Measurements from ENCODE around the gene CENPK.
"Not testable (repeated sequence)": the region's sequence is repeated elsewhere in the genome, so short reads cannot be mapped to it uniquely, and the experiment has no call there.

CENPK gene

DNA sequence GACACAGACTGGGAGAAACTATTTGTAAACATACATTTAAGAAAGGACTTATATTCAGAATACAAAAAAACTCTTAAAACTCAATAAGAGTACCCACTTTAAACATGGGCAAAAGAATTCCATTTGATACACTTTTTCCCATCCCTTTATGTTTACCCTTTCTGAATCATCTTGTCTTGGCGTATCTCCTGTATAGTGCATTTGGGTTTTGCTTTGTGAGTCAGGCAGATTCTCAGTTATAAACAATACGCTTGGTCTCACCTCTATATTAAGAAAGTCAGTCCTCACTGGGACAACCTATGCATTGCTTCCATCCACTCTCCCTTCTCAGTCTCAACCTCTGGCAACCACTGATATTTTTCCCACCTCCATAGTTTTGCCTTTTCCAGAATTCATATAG, 54.0 kb downstream of the CENPK start:
- no peak for DNase-seq (ENCODE audit: low spot score)
- TF ChIP-seq, protein P1, sequence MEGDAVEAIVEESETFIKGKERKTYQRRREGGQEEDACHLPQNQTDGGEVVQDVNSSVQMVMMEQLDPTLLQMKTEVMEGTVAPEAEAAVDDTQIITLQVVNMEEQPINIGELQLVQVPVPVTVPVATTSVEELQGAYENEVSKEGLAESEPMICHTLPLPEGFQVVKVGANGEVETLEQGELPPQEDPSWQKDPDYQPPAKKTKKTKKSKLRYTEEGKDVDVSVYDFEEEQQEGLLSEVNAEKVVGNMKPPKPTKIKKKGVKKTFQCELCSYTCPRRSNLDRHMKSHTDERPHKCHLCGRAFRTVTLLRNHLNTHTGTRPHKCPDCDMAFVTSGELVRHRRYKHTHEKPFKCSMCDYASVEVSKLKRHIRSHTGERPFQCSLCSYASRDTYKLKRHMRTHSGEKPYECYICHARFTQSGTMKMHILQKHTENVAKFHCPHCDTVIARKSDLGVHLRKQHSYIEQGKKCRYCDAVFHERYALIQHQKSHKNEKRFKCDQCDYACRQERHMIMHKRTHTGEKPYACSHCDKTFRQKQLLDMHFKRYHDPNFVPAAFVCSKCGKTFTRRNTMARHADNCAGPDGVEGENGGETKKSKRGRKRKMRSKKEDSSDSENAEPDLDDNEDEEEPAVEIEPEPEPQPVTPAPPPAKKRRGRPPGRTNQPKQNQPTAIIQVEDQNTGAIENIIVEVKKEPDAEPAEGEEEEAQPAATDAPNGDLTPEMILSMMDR (IDR thresholded peaks at IDR 0.05; ENCODE audit: extremely low read depth, missing control alignments) = no peak

DNA sequence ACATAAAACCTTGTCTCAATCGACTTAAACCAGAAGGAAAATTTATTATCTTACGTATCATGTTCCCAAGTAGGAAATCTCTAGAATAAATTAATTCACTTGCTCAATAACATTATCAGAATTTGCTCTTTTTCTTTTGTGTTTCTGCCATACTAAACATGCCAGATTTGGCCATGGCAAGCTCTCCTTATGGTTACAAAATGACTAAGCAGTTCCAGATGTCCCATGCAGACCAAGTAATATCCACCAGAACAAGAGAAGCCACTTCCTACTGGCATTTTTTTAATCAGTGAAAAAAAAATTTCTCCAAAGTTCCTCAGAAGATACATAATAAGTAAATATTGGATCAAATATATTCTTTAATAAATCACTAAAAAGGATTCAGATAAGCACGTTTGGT, 56.0 kb downstream of the CENPK start:
- DNase-seq (ENCODE audit: low spot score) = no peak
- TF ChIP-seq, protein P1 (IDR thresholded peaks at IDR 0.05; ENCODE audit: extremely low read depth, missing control alignments) = no peak

DNA sequence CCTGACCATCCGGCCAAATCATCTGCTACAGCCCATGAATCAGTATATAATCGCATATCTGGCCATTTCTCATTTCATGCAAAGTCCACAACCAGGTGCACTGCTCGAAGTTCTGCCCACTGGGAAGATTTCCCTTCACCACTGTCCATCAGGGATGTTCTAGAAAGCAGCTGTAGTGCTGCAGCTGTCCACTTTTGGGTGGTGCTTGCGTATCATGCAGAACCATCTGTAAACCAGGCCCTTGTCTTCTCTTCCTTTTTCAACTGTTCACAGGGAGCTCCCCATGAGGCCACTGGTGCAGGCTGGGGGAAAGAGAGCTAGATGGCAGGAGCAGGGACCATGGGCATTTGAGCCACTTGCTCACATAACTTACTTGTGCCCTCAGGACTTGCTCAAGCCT, 73.8 kb downstream of the CENPK start:
- TF ChIP-seq, protein P1 (IDR thresholded peaks at IDR 0.05; ENCODE audit: extremely low read depth, missing control alignments) = no peak

DNA sequence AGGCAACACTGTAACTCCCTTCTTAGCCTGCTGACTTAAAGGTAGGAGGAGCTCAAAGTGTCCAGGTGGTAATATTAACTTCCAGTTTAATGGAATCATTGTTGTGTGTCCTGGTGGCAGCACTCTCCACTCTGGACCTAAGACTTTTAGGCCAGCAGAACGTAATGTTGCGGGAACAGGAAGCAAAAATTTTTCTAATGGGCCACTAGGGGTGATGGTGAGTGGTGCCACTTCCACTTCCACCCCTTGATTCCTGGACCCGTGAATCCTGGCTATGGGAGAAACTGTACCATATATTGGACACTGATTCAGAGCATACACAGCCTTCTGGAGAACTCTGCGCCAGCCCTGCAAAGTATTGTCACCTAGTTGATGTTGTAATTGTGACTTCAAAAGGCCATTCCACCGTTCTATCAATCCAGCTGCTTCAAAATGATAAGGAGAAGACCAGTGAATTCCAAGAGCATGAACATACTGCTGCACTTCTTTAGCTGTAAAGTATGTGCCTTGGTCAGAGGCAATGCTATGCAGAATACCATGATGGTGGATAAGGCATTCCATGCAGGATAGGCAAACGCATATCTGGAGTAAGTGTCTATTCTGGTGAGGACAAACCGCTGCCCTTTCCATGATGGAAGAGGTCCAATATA, 74.8 kb downstream of the CENPK start:
- not testable (repeated sequence) for DNase-seq (ENCODE audit: low spot score)

More for the DNA sequence above, 73.8 kb downstream of the CENPK start:
- DNase-seq (ENCODE audit: low spot score) = no peak

DNA sequence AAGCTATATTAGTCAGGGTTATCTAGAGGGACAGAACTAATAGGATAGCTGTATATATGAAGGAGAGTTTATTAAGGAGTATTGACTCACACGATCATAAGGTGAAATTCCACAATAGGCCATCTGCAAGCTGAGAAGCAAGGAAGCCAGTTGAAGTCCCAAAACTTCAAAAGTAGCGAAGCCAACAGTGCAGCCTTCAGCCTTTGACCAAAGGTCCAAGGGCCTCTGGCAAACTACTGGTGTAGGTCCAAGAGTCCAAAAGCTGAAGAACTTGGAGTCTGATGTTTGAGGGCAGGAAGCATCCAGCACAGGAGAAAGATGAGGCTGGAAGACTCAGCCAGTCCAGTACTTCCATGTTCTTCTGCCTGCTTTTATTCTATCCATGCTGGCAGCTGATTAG, 76.2 kb downstream of the CENPK start:
- not testable (repeated sequence) for DNase-seq (ENCODE audit: low spot score)

DNA sequence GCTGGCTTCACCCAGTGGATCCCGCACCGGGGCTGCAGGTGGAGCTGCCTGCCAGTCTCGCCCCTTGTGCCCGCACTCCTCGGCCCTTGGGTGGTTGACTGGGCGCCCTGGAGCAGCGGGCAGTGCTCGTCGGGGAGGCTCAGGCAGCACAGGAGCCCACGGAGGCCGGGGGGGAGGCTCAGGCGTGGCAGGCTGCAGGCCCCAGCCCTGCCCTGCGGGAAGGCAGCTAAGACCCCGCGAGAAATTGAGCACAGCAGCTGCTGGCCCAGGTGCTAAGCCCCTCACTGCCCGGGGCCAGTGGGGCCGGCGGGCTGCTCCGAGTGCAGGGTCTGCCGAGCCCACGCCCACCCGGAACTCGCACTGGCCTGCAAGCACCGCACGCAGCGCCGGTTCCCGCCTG, 77.6 kb downstream of the CENPK start:
- DNase-seq (ENCODE audit: low spot score) = no peak

DNA sequence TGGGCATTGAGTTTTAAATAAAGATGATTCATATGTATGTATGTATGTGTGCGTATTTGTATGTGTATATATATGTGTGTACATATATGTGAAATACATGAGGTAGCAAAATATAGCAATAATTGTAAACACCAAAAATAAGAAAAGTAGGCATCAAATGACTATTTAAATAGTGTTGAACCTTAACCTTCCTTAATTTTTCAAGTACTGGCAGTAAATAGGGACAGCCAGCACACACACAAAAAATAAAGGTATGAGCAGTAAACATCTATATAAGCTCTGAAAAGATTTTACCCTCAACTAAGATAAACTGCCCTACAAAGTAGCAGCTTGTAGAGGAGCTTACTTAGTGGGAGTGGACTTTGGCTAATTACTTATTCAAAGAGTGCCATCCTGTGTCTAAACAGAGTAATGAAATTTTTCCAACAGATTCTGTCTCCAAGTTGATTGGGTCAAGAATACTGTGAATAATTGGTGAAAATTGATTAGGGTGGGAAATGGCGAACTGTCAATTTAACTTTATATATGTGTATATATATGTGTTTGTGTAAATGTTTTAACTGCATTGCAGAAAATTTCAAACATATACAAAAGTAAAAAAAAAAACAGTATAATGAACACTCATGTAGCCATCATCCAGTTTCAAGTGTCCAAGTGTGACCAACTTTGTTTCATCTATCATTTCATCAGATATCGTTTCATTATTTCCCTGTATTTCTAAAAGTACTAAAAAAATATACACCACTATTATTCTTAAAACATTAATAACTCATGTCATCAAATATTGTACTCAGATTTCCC, 79.2 kb downstream of the CENPK start:
- TF ChIP-seq, protein P1 (IDR thresholded peaks at IDR 0.05; ENCODE audit: extremely low read depth, missing control alignments) = no peak
- peak; percentile 72 for DNase-seq (ENCODE audit: low spot score)

More for the DNA sequence above, 77.6 kb downstream of the CENPK start:
- TF ChIP-seq, protein P1 (IDR thresholded peaks at IDR 0.05; ENCODE audit: extremely low read depth, missing control alignments) = no peak

DNA sequence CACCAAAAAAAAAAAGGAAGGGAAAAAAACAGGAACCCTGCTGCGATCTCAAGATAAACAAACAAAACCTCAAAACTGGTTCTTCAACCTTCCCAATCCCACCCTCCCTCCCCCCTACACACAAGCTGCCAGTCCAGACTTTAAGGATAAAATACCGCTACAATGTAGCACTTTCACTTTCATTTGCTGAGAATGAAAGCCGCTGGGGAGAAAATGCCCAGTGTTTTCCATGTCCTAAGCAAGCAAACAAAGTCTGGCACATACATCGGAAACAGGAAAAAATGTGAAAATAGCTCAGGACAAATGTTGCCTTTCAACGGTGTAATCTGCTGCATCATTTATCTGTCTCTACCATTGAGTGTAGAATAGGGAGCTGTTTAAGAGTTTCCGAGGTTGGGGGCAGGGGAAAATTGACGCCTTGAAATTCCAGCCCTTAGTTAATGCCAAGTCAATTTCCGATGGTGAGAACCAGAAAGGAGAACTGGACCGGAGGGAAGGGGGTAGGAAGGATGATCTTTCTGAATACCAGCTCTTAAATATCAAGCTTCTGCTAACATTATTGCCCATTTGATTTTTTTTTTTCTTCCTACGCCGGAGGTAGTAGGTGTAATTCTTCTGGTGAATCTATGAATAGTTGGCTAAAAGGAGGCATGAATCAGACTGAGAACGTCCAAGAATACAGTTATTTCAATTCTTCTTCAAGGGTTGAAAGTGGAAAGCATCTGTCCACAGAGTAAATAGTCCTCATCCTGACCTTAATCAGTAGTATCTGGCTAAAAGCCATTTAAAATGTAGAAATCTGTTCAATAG, 80.0 kb downstream of the CENPK start:
- TF ChIP-seq, protein P1 (IDR thresholded peaks at IDR 0.05; ENCODE audit: extremely low read depth, missing control alignments) = no peak
- DNase-seq (ENCODE audit: low spot score) = peak; percentile 30
